ENCODE data around the gene TMEM19. TPM values are rescaled to one million over a fixed set of nuclear protein-coding genes. Genes with fewer than 3 reads are reported as not detected.

Gene TMEM19
- total RNA-seq, 1 experiment from 2014 or later: 17.3 TPM

DNA sequence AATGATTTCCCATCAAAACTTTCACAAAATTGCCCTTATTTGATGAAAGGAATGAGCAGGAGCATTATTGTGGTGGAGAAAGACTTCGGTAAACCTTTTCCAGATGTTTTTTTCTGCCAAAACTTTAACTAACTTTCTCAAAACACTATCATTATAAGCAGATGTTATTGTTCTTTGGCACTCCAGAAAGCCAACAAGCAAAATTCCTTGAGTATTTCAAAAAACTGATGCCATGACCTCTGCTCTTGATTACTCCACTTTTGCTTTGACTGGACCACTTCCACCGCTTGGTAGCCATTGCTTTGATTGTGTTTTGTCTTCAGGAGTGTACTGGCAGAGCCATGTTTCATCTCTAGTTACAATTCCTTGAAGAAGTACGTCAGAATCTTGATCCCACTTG lies 39.1 kb downstream of the TMEM19 start:
- Histone ChIP-seq H3T11ph (ENCODE audit: low read length) (no peak overlapping the region), H3K4me2 (ENCODE audit: insufficient read depth, insufficient read length, low read length) (no peak overlapping the region), H2BK120ac (ENCODE audit: low read depth, low read length, poor library complexity, severe bottlenecking) (no peak overlapping the region), H3K14ac (ENCODE audit: insufficient read depth, low read length) (no peak overlapping the region), H3K4me1 (ENCODE audit: insufficient read depth, low read length) (no peaks in the 10 kb centered on the region), H2AK5ac (ENCODE audit: insufficient read length, low read length) (no peak overlapping the region), H3K9ac (ENCODE audit: extremely low read depth, insufficient read length, low read length) (no peak overlapping the region), H3K27me3 (ENCODE audit: insufficient read depth, low read length) (no peaks in the 10 kb centered on the region), H3K18ac (ENCODE audit: insufficient read length, low read depth, low read length) (no peak overlapping the region), H4K20me1 (ENCODE audit: control insufficient read depth, insufficient read depth, insufficient read length) (no peaks in the 10 kb centered on the region), H3K79me1 (ENCODE audit: insufficient read depth, low read depth, low read length, poor library complexity, severe bottlenecking) (no peaks in the 10 kb centered on the region), H4K91ac (ENCODE audit: insufficient read length, low read depth, low read length) (no peak overlapping the region), H2BK15ac (ENCODE audit: low read depth, low read length) (no peak overlapping the region), H4K8ac (replicated peaks; ENCODE audit: insufficient read length, low read depth, low read length) (no peak overlapping the region), H2BK12ac (ENCODE audit: insufficient read length, low read depth, low read length) (no peak overlapping the region), H3K27ac (ENCODE audit: insufficient read length, low read depth, low read length) (no peak overlapping the region), H2BK20ac (ENCODE audit: low read depth, low read length, poor library complexity, severe bottlenecking) (no peak overlapping the region), H2AFZ (ENCODE audit: low read length) (no peak overlapping the region), H3K23me2 (ENCODE audit: insufficient read length, low read depth, low read length, poor library complexity, severe bottlenecking) (no peaks in the 10 kb centered on the region), H3K56ac (ENCODE audit: insufficient read length, low read depth, low read length) (no peak overlapping the region), H3K79me2 (ENCODE audit: insufficient read depth, low read length) (no peaks in the 10 kb centered on the region), H3K23ac (ENCODE audit: insufficient read length, low read depth, low read length) (no peak overlapping the region), H3K9me3 (ENCODE audit: control insufficient read depth, low read depth, low read length) (no peaks in the 10 kb centered on the region), H3K4ac (ENCODE audit: low read depth, low read length) (no peak overlapping the region), H2BK5ac (ENCODE audit: insufficient read length, low read length) (no peak overlapping the region), H4K5ac (ENCODE audit: insufficient read length, low read depth, low read length) (no peak overlapping the region)
- no peak for DNase-seq
- Mint-ChIP-seq H3K27ac (no peak overlapping the region), H3K4me1 (no peaks in the 10 kb centered on the region), H3K36me3 (ENCODE audit: insufficient read depth in 1 of 3, low read depth in 3 of 3) (no peaks in the 10 kb centered on the region), H3K9me3 (no peaks in the 10 kb centered on the region), H3K27me3 (ENCODE audit: low read depth) (no peaks in the 10 kb centered on the region), H3K4me3 (no peak overlapping the region)
- WGBS (ENCODE audit: extremely low coverage, insufficient read length, low lambda C conversion rate): no CpG with 5 or more reads among the region's 3 CpGs
- TF ChIP-seq, protein P1, sequence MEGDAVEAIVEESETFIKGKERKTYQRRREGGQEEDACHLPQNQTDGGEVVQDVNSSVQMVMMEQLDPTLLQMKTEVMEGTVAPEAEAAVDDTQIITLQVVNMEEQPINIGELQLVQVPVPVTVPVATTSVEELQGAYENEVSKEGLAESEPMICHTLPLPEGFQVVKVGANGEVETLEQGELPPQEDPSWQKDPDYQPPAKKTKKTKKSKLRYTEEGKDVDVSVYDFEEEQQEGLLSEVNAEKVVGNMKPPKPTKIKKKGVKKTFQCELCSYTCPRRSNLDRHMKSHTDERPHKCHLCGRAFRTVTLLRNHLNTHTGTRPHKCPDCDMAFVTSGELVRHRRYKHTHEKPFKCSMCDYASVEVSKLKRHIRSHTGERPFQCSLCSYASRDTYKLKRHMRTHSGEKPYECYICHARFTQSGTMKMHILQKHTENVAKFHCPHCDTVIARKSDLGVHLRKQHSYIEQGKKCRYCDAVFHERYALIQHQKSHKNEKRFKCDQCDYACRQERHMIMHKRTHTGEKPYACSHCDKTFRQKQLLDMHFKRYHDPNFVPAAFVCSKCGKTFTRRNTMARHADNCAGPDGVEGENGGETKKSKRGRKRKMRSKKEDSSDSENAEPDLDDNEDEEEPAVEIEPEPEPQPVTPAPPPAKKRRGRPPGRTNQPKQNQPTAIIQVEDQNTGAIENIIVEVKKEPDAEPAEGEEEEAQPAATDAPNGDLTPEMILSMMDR (conservative IDR thresholded peaks at IDR 0.05): no peak
